Osteocyte (in vitro differentiated cells): ENCODE data around the gene SCRT2. TPM values are rescaled to one million over a fixed set of nuclear protein-coding genes. Genes with fewer than 3 reads are reported as not detected.

Experiments used
- DNase-seq: peaks from one replicate; pipeline ENCODE4 v3.0.0; 2021; ENCODE audit warnings: mixed read lengths; ENCODE audit not compliant: unreplicated experiment; ENCODE audit errors: extremely low spot score
- H3K27ac Mint-ChIP-seq: one replicate; pipeline ENCODE4 v1.8.0; 2021; ENCODE audit warnings: mild to moderate bottlenecking, mixed read lengths; ENCODE audit not compliant: unreplicated experiment
- H3K27me3 Mint-ChIP-seq: one replicate; pipeline ENCODE4 v1.8.0; 2021; ENCODE audit warnings: mixed read lengths; ENCODE audit not compliant: unreplicated experiment
- H3K36me3 Mint-ChIP-seq: one replicate; pipeline ENCODE4 v1.8.0; 2021; ENCODE audit warnings: mixed read lengths; ENCODE audit not compliant: unreplicated experiment
- H3K4me1 Mint-ChIP-seq: one replicate; pipeline ENCODE4 v1.8.0; 2021; ENCODE audit warnings: mixed read lengths; ENCODE audit not compliant: unreplicated experiment
- H3K4me3 Mint-ChIP-seq: one replicate; pipeline ENCODE4 v1.8.0; 2021; ENCODE audit warnings: mild to moderate bottlenecking, moderate library complexity, mixed read lengths; ENCODE audit not compliant: unreplicated experiment
- H3K9me3 Mint-ChIP-seq: one replicate; pipeline ENCODE4 v1.8.0; 2021; ENCODE audit warnings: mixed read lengths; ENCODE audit not compliant: unreplicated experiment
- total RNA-seq: library from RNA; stranded (reverse); gene quantifications from 2 replicates; pipeline ENCODE4 v1.2.1, GENCODE V29; 2021
- TF ChIP-seq, protein P1 (sequence below): fragments of 200-600 bp; sonication (generic); IDR thresholded peaks from 2 replicates; pipeline ENCODE4 v1.5.0; 2021; ENCODE audit warnings: antibody characterized with exemption, mild to moderate bottlenecking, moderate library complexity

Gene SCRT2
- total RNA-seq, 1 donor from 2014 or later: not detected

DNA sequence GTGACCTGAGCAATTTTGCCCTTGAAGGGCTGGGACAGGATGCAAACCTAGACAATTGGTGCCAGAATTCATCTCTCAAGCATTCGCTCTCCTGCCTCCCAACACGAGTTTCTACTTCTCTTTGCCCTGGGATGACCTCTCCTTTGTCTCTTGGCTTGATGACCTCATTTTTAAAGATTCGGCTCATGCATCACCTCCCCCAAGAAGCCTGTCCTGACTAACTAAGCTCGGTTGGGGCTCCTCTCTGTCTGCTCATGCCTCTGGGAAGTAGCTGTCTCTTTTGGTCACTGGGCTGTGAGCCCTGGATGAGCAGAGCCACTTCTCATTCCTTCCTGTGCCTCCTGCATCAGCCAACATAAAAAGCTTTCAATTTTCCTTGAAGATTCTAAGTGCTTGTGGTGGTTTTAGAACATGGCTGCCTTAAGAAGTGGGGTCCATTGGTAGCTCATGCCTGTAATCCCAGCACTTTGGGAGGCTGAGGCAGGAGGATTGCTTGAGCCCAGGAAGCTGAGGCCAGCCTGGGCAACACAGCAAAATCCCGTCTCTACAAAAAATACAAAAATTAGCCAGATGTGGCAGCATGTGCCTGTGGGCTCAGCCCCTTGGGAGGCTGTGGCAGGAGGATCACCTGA is 54.4 kb downstream of the SCRT2 start:
- TF ChIP-seq, protein P1, sequence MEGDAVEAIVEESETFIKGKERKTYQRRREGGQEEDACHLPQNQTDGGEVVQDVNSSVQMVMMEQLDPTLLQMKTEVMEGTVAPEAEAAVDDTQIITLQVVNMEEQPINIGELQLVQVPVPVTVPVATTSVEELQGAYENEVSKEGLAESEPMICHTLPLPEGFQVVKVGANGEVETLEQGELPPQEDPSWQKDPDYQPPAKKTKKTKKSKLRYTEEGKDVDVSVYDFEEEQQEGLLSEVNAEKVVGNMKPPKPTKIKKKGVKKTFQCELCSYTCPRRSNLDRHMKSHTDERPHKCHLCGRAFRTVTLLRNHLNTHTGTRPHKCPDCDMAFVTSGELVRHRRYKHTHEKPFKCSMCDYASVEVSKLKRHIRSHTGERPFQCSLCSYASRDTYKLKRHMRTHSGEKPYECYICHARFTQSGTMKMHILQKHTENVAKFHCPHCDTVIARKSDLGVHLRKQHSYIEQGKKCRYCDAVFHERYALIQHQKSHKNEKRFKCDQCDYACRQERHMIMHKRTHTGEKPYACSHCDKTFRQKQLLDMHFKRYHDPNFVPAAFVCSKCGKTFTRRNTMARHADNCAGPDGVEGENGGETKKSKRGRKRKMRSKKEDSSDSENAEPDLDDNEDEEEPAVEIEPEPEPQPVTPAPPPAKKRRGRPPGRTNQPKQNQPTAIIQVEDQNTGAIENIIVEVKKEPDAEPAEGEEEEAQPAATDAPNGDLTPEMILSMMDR: no peak
- peaks cover 8% of the 10 kb centered on the region for H3K9me3 Mint-ChIP-seq
- peaks cover 41% of the 10 kb centered on the region for H3K27me3 Mint-ChIP-seq
- DNase-seq: no peak
- H3K4me3 Mint-ChIP-seq: no peak overlapping the region
- H3K27ac Mint-ChIP-seq: no peak overlapping the region
- no peaks in the 10 kb centered on the region for H3K36me3 Mint-ChIP-seq
- no peaks in the 10 kb centered on the region for H3K4me1 Mint-ChIP-seq

DNA sequence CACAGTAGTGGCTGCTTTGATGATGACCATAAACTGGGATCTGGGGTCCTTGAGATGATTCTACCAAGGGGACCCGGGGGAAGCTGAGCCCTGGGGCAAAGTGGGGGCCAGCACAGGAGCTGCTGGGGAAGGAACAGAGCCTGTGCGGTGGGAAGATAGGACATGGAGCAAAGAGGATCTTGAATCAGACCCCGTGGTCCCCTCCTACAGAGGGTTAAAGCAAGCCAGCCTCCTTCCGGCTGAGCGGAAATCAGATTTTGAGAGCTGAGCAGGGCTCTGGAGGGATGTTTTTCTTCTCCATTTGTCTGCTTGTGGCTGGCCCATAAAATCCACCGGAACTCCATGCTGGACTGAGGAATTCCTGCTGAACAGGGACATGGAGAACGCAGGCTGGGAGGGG is 55.4 kb downstream of the SCRT2 start:
- H3K36me3 Mint-ChIP-seq: no peaks in the 10 kb centered on the region
- no peak overlapping the region for H3K27ac Mint-ChIP-seq
- TF ChIP-seq, protein P1: no peak
- H3K4me3 Mint-ChIP-seq: no peak overlapping the region
- DNase-seq: no peak
- peaks cover 8% of the 10 kb centered on the region for H3K9me3 Mint-ChIP-seq
- no peaks in the 10 kb centered on the region for H3K4me1 Mint-ChIP-seq
- H3K27me3 Mint-ChIP-seq: peaks cover 40% of the 10 kb centered on the region

DNA sequence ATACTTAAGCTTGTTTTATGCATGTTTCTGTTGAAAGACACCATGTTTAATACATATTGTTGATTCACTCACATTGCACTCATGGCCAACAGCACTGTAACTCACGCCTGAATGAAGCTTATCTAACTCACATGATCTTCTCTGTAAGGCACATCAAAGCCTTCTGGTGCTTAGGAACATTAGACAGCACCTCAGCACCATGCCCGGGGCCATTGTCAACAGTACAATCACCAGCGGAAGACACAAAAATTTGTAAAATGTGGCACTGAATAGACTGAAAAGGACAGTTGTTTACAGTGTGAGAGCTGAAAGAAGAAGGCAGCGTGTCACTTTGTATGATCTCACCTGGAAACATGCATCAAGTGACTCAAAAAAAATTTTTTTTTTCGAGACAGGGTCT is 56.6 kb downstream of the SCRT2 start:
- TF ChIP-seq, protein P1: no peak
- Mint-ChIP-seq H3K27me3 (peaks cover 43% of the 10 kb centered on the region), H3K4me3 (no peak overlapping the region), H3K4me1 (no peaks in the 10 kb centered on the region), H3K9me3 (peaks cover 8% of the 10 kb centered on the region), H3K36me3 (no peaks in the 10 kb centered on the region), H3K27ac (no peak overlapping the region)
- DNase-seq: no peak

DNA sequence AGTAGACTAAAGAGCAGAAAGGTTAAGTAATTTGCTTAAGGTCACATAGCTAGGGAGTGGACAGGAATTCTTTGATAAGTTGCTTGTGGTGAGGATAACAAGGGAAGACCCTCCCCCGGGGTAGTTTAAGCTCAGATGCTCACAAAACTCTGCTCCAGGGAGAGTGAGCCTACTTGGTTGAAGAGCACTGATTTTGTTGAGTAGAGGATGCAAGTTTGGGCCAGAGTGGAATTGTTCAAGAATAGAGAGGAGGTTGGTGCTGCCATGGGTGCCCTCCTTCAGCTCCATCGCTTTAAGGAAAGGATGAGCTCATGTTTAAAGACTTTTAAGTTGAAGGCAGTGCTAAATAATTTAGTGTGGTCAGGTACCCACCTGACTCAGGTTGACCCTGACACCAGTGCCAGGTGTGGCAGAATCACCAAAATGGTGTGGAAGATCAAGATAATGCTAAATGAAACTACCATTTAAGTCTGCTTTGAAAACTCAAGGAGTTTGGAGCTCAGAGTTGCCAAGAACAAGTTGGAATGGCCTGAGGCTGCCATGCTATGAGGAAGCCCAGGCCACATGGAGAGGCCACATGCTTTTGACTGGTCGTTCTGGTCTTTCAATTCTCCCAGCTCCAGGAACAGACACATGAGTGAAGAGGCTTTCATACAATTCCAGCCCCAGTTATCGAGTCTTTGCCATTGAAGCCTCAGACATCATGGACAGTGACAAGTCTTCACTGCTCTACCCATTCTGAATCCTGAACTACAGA is 57.5 kb downstream of the SCRT2 start:
- Mint-ChIP-seq H3K27ac (no peak overlapping the region), H3K27me3 (peaks cover 43% of the 10 kb centered on the region), H3K4me1 (no peaks in the 10 kb centered on the region), H3K4me3 (no peak overlapping the region), H3K36me3 (no peaks in the 10 kb centered on the region), H3K9me3 (peaks cover 8% of the 10 kb centered on the region)
- TF ChIP-seq, protein P1: no peak
- DNase-seq: no peak

DNA sequence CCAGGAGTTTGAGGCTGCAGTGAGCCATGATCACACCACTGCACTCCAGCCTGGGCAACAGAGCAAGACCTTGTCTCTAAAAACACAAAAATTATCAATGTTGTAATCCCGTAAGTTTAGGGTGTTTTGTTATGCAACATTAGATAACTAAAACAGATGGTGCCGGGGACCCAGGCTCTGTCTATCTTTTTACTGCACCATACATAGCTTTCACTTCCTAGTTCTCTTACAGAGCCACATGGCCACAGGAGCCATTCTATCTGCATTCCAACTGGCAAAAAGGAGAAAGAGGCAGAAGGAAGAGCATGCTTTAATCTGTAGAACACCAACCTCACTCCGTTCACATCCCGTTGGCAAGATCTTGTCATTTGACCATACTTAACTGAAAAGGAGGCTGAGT is 60.1 kb downstream of the SCRT2 start:
- H3K4me1 Mint-ChIP-seq: peaks cover 5% of the 10 kb centered on the region
- peaks cover 8% of the 10 kb centered on the region for H3K9me3 Mint-ChIP-seq
- no peak overlapping the region for H3K27ac Mint-ChIP-seq
- TF ChIP-seq, protein P1: no peak
- no peak overlapping the region for H3K4me3 Mint-ChIP-seq
- H3K27me3 Mint-ChIP-seq: peaks cover 56% of the 10 kb centered on the region
- DNase-seq: no peak
- no peaks in the 10 kb centered on the region for H3K36me3 Mint-ChIP-seq
